B cell (primary cell): ENCODE data around the gene DEAF1.

Experiments
- CTCF ChIP-seq: fragments of 200-600 bp; IDR thresholded peaks from one replicate; pipeline ENCODE4 v1.8.0; 2022; ENCODE audit warnings: antibody characterized with exemption, mild to moderate bottlenecking
- EZH2 ChIP-seq: IDR thresholded peaks from 2 replicates; pipeline ENCODE4 v1.6.1; 2012; ENCODE audit warnings: borderline replicate concordance, low read depth, mild to moderate bottlenecking, moderate library complexity, low read length; ENCODE audit not compliant: insufficient read depth, poor library complexity, severe bottlenecking

GRCh38 chr11:617199-617911, 77.7 kb downstream of the DEAF1 start:
- TF ChIP-seq CTCF: no peak
- no peak for TF ChIP-seq EZH2
